Ovary (tissue), 3 donors: ENCODE results near the gene PAK6.

Experiments used
- CTCF ChIP-seq, 3 donors: fragments of 450-650 bp in 2 of 3; fragments of 200-600 bp in 1 of 3; IDR thresholded peaks; one replicate each; pipeline versions ENCODE4 v1.5.1 to v1.8.0; 2016 to 2022; ENCODE audit warnings: antibody characterized with exemption in 3 of 3, mild to moderate bottlenecking in 1 of 3
- POLR2A ChIP-seq: fragments of 450-650 bp; IDR thresholded peaks from one replicate; pipeline ENCODE4 v1.6.1; 2017; ENCODE audit warnings: antibody characterized with exemption, mild to moderate bottlenecking, moderate library complexity
- donor health status: DM: no; HTN: no; CAD: no.

- TF ChIP-seq CTCF (IDR thresholded peaks at IDR 0.05) (no peak), POLR2A (no peak)
These were observed 8.6 kb downstream of the PAK6 start for GRCh38 chr15:40247406-40247971.
